ENCODE data around the gene SLC6A3.

The SLC6A3 gene

GRCh38 chr5:1344975-1345838 is 100.0 kb downstream of the SLC6A3 start, which contains the start of gene CLPTM1L:
CLPTM1L (minus strand) TSS chr5:1345099; CDS start chr5:1344841, 258 bp downstream.
- FAIRE-seq, result no peak

DNA sequence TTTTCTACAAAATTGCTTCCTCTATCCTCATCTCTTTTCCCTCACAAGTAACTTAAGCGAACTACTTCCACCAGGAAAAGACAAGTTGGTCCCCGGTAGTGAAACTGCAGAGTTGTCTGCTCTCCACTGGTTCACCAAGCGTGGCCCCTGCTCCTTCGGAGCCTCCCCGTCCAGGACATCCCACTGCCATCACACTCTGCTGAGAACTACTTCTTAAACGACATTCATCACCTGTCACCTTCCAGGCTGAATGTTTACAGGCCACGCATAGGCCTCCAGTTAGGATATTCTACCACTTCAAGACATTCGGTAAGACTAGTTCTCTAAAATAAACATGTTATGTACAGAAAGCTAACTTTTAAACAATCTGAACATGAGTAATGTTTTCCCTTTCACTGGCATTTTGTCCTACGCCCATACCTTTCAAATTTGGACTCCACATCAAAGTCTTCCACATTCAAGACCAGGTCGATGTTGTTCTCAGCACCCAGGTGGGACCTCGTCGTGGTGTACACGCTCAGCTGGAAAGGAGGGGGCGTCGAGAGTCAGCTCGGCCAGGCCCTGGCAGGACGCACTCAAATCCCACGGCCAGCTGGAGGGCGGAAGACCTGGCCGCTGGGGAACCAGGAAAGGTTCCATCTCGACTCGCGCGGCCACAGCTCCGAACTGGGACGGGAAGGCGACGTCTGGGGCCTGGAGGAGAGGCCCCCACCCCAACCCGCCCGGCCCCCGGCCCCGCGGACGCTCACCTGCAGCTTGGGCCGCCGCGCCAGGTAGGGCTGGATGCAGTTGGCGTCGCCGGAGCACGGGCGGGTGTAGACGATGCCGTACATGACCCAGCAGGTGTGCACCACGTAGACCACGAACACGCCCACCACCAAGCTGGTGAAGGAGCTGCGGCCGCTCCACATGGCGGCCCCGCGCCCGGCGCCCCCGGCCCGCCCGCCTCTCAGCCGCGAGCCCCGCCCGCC is 101.0 kb downstream of the SLC6A3 start:
- no peak for FAIRE-seq

DNA sequence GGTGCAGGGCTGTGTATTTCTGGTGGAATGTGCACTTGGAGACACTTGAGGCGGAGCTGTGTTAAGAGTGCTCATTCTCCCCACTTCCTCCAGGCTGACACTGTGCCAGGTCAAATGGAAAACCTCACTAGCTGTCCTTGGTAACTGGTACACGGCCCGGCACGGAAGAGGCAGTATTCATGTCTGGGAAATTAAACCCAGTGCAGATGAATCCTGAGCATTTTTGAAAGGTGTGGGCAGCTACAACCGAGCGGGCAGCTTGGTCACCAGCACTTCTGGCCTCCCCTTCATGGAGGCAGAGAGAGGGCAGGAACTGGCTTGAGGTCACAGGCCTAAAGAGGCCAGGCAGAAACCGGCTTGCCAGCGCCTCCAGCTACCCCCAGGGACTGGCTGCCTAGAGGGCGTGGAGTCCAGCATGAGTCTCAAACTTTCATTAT is 101.9 kb downstream of the SLC6A3 start:
- no peak for FAIRE-seq

All from G401.6 (cell line).